SK-N-SH treated with all-trans-retinoic acid at 6 μM for 48 hours (cell line): ENCODE measurements around the gene PRKCZ.
"Not testable (repeated sequence)": the region's sequence is repeated elsewhere in the genome, so short reads cannot be mapped to it uniquely, and the experiment has no call there.

Experiments
- ATAC-seq: fragments of 200-7000 bp; cut with Tn5 transposase; 3 replicates; pipeline ENCODE4 v1.9.1; 2020; ENCODE audit warnings: mild to moderate bottlenecking, moderate library complexity
- BACH2 ChIP-seq: fragments of 250-450 bp; sonication (Bioruptor Pico); IDR thresholded peaks from 2 replicates; pipeline ENCODE4 v1.9.0; 2021; ENCODE audit warnings: mild to moderate bottlenecking, borderline replicate concordance
- CREB5 ChIP-seq: fragments of 250-450 bp; sonication (Bioruptor Pico); IDR thresholded peaks from 2 replicates; pipeline ENCODE4 v1.5.1; 2020; ENCODE audit warnings: low read depth, mild to moderate bottlenecking, moderate library complexity
- CSDC2 ChIP-seq: fragments of 250-450 bp; sonication (Bioruptor Pico); IDR thresholded peaks from 2 replicates; pipeline ENCODE4 v1.5.0; 2020; ENCODE audit warnings: mild to moderate bottlenecking, moderate library complexity
- CSRNP3 ChIP-seq: fragments of 250-450 bp; sonication (Bioruptor Pico); IDR thresholded peaks from 2 replicates; pipeline ENCODE4 v1.5.1; 2021; ENCODE audit warnings: mild to moderate bottlenecking, moderate library complexity
- GLIS3 ChIP-seq: fragments of 250-450 bp; sonication (Bioruptor Pico); IDR thresholded peaks from 2 replicates; pipeline ENCODE4 v1.5.0; 2020; ENCODE audit warnings: mild to moderate bottlenecking, moderate library complexity
- ISL1 ChIP-seq: fragments of 250-450 bp; sonication (Bioruptor Pico); IDR thresholded peaks from 2 replicates; pipeline ENCODE4 v2.1.2; 2022; ENCODE audit warnings: mild to moderate bottlenecking, moderate library complexity
- OSR1 ChIP-seq: fragments of 250-450 bp; sonication (Bioruptor Pico); IDR thresholded peaks from 2 replicates; pipeline ENCODE4 v1.8.0; 2022; ENCODE audit warnings: moderate library complexity, mild to moderate bottlenecking, inconsistent platforms
- PATZ1 ChIP-seq: fragments of 250-450 bp; sonication (Bioruptor Pico); IDR thresholded peaks from 2 replicates; pipeline ENCODE4 v1.8.0; 2020; ENCODE audit warnings: mild to moderate bottlenecking, moderate library complexity, borderline replicate concordance
- POU6F1 ChIP-seq: fragments of 250-450 bp; sonication (Bioruptor Pico); IDR thresholded peaks from 2 replicates; pipeline ENCODE4 v1.8.0; 2021; ENCODE audit warnings: low read depth, mild to moderate bottlenecking, moderate library complexity, borderline replicate concordance
- PPARA ChIP-seq: fragments of 250-450 bp; sonication (Bioruptor Pico); IDR thresholded peaks from 2 replicates; pipeline ENCODE4 v1.5.0; 2020; ENCODE audit warnings: mild to moderate bottlenecking, borderline replicate concordance
- SNAI2 ChIP-seq: fragments of 250-450 bp; sonication (Bioruptor Pico); IDR thresholded peaks from 2 replicates; pipeline ENCODE4 v1.5.0; 2020; ENCODE audit warnings: mild to moderate bottlenecking, moderate library complexity
- TCF4 ChIP-seq: fragments of 250-450 bp; sonication (Bioruptor Pico); IDR thresholded peaks from 2 replicates; pipeline ENCODE4 v1.8.0; 2021; ENCODE audit warnings: mild to moderate bottlenecking, moderate library complexity, borderline replicate concordance
- TOX ChIP-seq: fragments of 250-450 bp; sonication (Bioruptor Pico); IDR thresholded peaks from 2 replicates; pipeline ENCODE4 v1.8.0; 2021; ENCODE audit warnings: mild to moderate bottlenecking, moderate library complexity, borderline replicate concordance
- TSHZ2 ChIP-seq: fragments of 250-450 bp; sonication (Bioruptor Pico); IDR thresholded peaks from 2 replicates; pipeline ENCODE4 v1.5.0; 2020; ENCODE audit warnings: mild to moderate bottlenecking, moderate library complexity
- ZC3H10 ChIP-seq: fragments of 250-450 bp; sonication (Bioruptor Pico); IDR thresholded peaks from 2 replicates; pipeline ENCODE4 v1.5.1; 2021; ENCODE audit warnings: mild to moderate bottlenecking, moderate library complexity
- ZFP3 ChIP-seq: fragments of 250-450 bp; sonication (Bioruptor Pico); IDR thresholded peaks from 2 replicates; pipeline ENCODE4 v1.5.0; 2020; ENCODE audit warnings: mild to moderate bottlenecking, moderate library complexity
- ZFP30 ChIP-seq: fragments of 450-650 bp; formaldehyde crosslinking; IDR thresholded peaks from 2 replicates; pipeline ENCODE4 v1.5.0; 2022; ENCODE audit warnings: mild to moderate bottlenecking, moderate library complexity
- ZNF70 ChIP-seq: fragments of 450-650 bp; formaldehyde crosslinking; IDR thresholded peaks from 2 replicates; pipeline ENCODE4 v1.5.0; 2020; ENCODE audit warnings: mild to moderate bottlenecking, moderate library complexity
- ZNF8 ChIP-seq: fragments of 450-650 bp; formaldehyde crosslinking; IDR thresholded peaks from 2 replicates; pipeline ENCODE4 v1.5.0; 2020; ENCODE audit warnings: mild to moderate bottlenecking, moderate library complexity

The PRKCZ gene

GRCh38 chr1:2137257-2138121 lies 87.3 kb downstream of the PRKCZ start:
- no peak for TF ChIP-seq PATZ1
- no peak for TF ChIP-seq ZNF70 (CRISPR knock-in tag)
- TF ChIP-seq BACH2, result no peak
- TF ChIP-seq CREB5 (CRISPR knock-in tag), result no peak
- no peak for TF ChIP-seq TOX (CRISPR knock-in tag)
- no peak for TF ChIP-seq ZFP30
- no peak for TF ChIP-seq SNAI2 (CRISPR knock-in tag)
- no peak for TF ChIP-seq ISL1 (CRISPR knock-in tag)
- TF ChIP-seq POU6F1 (CRISPR knock-in tag), result no peak
- no peak for ATAC-seq

- ATAC-seq, result not testable (repeated sequence)
These were observed 88.9 kb downstream of the PRKCZ start for GRCh38 chr1:2139156-2139555.

GRCh38 chr1:2141025-2141424 lies 90.8 kb downstream of the PRKCZ start:
- TF ChIP-seq PPARA (CRISPR knock-in tag), result no peak
- no peak for TF ChIP-seq CSRNP3 (CRISPR knock-in tag)
- no peak for TF ChIP-seq GLIS3
- no peak for TF ChIP-seq SNAI2 (CRISPR knock-in tag)
- TF ChIP-seq CREB5 (CRISPR knock-in tag), result no peak
- no peak for TF ChIP-seq ZC3H10 (CRISPR knock-in tag)
- TF ChIP-seq TOX (CRISPR knock-in tag), result no peak
- TF ChIP-seq ZFP30, result no peak
- no peak for TF ChIP-seq ISL1 (CRISPR knock-in tag)
- TF ChIP-seq ZNF8 (CRISPR knock-in tag), result no peak
- no peak for TF ChIP-seq OSR1 (CRISPR knock-in tag)
- no peak for TF ChIP-seq ZNF70 (CRISPR knock-in tag)
- no peak for TF ChIP-seq ZFP3 (CRISPR knock-in tag)
- no peak for TF ChIP-seq BACH2
- TF ChIP-seq TCF4 (CRISPR knock-in tag), result no peak
- no peak for TF ChIP-seq CSDC2 (CRISPR knock-in tag)
- TF ChIP-seq TSHZ2 (CRISPR knock-in tag), result no peak
- ATAC-seq, result no peak
